ENCODE measurements around the gene ATP6V1G3.
"Not testable (repeated sequence)": the region's sequence is repeated elsewhere in the genome, so short reads cannot be mapped to it uniquely, and the experiment has no call there.

The ATP6V1G3 gene

DNA sequence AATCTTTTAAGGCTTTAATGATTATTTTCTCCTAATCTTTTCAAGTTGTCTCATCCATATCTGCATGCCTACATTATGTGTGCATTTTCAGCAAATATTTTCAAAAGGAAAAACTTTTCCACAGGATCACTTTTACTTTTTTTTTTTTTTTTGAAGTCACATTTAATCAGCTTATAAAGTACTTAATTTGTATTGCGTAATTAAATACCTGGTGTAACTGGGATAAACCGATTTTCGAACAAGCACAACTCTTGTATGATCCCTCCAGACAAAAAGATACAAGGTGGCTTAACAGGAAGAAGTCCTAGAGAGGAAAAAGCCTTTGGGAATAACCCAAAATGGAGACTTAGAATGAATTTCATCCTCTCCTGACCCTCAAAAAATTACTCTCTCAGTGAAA is 1.3 kb upstream of the ATP6V1G3 start:
- FAIRE-seq = no peak

DNA sequence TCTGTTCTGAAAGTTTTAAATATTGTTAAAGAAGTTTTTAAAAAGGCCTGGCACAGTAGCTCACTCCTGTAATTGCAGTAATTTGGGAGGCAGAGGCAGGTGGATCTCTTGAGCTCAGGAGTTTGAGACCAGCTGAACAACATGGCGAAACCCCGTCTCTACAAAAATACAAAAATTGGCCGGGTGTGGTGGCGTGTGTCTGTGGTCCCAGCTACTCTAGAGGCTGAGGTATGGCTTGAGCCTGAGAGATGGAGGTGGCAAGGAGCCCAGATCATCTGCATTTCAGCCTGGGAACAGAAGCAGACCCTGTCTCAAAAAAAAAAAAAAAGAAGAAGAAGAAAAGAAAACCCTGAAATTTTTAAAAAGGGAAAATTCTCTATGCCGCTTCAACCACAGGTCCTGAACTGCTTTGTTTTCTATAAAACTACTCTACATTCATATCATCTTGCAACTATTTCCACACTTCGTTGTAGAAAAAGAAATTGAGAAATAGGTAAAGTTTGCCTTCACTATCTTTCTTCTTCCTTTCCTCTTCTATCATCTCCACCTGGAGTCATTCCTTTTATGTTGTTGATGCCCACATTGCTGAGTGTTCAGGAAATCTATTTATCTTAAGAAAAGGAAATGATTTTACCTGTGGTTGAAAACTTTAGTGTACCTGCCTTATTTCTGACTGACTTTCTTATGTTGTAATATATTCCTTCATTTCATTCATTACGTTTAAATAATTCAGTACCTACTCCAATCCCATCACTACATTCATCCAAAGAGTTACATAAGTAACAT is 1.7 kb downstream of the ATP6V1G3 start:
- no peak for FAIRE-seq

DNA sequence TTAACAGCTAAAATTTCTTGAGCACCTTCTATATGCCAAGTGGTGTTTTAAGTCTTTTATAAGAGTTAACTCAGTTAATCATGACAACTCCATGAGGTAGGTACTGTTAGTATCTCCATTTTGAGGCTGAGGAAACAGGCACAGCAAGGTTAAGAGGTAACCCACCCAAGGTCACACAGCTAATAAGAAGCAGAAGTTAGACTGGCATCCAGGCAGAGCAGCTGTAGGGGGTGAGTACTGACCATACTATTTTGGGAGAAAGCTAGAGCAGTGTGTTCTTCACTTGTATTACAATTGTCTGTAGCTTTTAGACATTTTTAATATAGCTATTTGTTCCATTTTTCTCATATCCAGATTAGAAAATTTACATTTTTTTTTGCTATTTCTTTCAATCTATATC is 4.8 kb downstream of the ATP6V1G3 start:
- FAIRE-seq = no peak

DNA sequence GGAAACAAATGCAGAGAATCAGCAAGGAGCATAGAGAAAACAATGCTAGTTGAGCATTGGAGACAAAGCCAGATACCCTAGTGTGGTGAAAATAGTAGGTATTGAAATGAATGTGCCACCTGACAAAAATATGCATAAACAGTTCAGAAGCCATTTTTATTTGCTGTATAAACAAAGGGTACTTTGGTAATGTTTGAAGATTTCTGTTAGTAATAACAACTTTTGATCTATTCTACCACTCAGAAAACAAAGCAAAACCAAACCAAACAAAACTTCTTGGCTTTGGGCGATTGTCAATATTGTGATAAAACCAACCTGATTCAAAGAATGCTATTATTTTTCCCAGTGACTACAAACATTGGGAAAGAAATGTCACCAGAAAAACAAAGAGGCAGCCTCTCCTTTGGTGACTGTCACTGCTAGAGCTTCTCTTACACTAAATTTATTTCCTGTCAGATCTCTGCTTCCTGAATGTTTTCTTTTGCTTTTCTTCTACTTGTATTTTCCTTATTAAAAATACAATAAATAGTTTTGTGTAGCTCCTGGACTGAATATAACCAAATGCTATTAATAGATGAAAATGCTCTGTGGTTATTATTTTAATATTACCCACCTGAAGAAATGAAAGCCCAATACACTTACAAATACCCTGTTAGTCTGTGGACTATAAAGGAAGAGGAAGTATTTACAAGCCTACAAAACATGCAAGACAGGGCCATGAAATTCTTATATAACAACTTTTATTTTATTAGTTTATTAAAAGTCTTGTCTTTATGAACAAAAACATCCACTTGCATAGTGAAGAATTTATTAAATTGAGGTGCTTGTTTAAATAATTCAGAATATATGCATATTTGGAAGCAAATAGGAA is 5.7 kb downstream of the ATP6V1G3 start:
- FAIRE-seq = no peak

DNA sequence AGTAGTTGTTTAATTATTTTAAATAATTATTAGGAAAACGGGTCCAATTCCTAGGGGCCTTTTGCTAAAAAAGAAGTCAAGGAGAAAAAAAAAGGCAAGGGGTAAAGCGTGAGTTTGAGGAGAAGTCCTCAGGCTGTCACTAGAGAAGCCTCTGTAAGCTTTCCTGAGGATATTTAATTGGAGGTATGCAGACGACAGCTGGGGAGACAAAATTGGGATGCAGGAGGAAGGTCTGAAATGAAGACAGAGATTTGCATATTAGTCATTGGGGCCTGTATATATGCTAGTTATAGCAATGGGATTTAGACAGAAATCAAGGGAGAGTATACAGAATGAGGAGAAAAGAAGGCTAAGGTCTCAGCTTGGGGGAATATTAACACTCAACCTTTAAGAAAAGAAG is 8.6 kb downstream of the ATP6V1G3 start:
- no peak for FAIRE-seq

DNA sequence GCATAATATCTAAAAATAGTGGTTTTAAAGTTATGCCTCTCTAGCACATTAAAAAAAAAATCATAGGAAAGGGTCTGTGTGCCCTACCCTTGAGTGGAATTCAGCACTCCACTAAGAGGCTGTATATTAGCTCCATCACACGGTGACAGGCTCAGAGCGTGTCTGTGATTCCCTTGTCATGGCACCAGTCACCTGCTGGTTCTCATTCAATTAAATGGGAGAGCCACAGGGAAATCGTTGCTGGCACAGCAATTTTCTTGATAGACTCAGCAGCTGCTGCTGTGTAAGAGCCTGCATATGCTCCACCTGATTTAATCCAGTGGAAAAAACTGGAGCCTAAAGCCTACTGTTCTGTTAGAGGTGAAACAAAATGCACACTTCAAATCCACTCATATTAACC is 9.5 kb downstream of the ATP6V1G3 start:
- FAIRE-seq = no peak

DNA sequence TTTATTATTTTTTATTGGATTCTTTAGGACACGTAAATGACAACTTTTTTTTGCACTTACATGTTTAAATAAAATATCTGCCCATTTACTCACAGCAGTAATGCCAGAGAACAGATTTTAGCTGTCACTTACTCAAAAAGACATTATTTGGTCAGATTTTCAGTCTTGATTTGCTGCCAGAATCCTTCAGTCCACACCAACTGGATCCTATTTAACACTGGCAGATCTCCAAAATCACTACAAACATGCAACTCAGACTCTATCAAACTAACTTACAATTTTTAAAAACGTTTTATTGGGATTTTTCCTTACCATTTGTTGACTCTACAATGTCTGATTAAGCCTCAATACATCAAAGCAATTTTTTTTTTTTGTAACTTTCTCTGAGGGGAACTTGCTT is 11.1 kb downstream of the ATP6V1G3 start:
- FAIRE-seq = peak; percentile 68

DNA sequence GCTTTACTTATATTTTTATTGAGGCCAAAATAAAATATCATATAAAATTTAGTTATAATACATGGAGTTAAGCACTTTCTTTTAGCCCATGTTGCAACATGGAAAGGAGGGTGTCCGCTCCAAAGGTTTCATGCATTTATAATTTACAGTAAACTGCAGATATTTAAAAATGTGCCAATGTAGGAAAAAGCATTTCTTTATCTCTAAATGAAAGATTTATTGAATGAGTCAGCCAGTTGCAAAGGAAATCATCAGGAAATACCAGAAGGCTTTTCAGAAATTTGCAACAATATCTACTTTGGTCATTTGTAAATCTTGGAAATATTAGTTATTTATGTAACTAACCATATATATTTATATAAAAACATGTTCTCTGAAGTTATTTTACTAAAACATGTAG is 12.1 kb downstream of the ATP6V1G3 start:
- FAIRE-seq = no peak

DNA sequence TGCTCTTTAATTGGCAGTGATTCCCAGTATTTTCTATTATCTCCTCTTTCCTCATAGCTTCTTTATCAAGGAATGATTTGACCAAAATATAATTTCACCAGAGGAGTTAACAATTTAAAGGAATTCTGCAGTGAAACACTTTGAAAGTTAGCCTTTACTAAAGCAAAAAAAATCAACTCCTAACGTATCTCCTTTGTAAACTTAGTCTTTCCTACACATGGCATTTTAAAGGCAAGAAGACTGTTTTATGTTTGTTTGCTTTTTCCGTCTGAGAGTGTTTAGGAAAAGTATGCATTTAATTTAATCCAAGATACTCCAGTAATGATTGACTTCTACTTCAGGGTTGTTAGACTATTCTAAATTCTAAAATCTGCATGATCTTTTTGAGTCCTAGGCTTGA is 15.9 kb downstream of the ATP6V1G3 start:
- FAIRE-seq = no peak

DNA sequence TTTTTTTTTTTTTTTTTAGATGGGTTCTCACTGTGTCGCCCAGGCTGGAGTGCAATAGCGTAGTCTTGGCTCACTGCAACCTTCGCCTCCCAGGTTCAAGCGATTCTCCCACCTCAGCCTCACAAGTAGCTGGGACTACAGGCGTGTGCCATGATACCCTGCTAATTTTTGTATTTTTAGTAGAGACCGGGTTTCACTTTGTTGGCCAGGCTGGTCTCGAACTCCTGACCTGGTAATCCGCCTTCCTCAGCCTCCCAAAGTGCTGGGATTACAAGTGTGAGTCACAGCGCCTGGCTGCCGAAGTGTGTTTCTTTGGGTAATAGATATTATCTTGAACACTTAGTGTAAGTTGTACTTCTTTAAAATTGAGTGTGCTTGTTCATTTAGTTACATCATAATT is 16.4 kb downstream of the ATP6V1G3 start:
- not testable (repeated sequence) for FAIRE-seq

DNA sequence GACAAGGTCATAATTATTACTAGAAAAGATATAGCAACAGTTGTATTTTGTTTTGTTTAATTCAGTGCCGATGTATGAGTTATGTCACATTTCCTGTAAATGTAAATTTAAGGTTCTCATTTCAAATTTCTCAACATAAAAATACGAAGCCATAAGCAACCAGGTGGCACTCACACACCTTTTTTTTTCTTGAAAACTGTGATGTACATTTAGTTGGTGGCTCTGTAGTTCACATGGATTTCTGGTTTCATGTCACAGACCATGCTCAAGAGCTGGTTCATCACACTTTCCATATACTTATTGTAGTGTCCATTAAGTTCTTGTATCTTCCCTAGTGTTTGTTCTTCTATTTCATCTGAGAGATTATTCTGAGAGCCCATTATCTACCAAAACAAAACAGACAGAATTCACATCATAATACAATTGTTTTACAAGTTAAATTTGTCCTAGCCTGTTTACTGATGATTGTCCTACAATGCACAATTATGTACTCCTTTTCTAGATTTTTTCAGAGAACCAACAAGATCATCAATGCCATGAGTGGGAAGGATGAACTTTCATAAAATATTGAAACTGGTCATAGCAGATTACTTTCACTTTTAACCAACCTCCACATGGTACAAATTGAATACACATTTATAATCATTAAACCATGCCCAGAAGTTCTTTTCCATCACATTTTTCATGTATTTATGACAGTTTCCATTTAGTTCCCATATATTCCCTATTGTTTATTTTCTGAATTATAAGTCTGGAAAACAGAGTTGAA is 17.1 kb downstream of the ATP6V1G3 start:
- no peak for FAIRE-seq

DNA sequence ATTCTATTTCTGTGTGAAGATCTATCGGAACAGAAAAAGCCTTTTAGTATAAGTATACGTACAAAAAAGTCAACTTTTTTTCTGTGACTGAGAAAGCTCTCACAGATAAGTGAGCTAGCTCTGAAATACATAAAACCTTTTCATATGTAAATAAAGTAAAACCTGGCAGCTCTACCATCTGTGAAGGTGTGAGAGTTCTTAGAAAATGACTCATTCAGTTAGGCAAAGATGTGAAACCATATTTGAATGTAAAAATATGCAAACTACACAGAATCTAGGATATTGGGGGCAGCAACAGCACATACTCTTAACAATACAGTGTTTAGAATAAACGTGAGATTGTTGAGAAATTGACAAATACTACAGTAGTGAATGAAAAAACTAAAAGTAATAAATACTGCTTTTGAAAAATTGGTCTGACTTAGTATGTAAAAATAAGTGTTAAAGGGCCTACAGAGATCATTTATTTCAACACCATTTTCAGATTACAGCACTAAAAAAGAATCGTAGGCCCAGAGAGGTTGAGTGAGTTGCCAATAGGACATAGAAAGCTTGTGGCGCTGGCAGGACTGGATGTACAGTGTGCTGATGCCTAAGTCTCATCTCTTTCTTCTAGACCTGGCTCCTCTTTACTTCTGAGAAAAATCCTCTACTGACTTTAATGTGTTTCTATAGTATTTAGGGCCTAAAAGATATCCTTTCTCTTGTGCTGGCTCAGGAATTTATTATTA is 19.8 kb downstream of the ATP6V1G3 start:
- no peak for FAIRE-seq

DNA sequence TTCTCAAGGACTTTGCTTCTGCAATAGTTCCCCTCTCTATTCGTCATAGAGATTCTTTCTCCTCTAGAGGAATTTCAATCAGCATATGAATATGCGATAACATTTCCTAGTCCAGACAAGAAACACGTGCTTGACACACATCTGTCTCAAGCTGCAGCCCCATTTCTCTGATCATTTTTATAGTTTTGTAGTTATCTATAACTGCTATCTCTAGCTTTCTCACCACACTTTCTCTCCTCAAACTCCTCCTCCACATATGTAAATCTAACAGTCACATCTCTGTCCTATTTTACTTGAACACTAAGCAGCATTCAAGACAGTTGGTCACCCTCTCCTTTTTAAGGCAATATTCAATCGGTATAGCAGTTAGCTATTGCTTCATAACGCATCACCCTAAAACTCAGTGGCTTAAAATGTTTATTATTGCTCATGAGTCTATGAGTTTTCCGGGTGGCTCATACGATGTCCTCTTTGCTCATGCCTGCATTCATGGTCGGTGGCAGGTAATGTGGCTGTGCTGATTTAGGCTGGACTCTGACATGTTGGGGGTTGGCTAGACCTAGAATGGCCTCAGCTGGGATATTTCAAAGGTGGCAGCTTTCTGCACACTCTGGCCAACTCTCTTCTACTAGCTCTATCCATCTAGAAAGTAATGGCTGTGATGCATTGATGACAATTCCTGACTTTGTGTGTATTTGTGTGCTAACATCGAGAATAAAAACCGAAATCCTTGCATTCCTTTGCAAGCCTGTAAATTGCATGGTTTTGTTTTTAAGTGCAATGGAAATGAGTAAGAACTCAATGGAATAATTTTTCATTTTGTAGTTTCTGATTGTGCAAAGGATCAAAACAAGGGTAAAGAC is 20.6 kb downstream of the ATP6V1G3 start:
- FAIRE-seq = no peak

DNA sequence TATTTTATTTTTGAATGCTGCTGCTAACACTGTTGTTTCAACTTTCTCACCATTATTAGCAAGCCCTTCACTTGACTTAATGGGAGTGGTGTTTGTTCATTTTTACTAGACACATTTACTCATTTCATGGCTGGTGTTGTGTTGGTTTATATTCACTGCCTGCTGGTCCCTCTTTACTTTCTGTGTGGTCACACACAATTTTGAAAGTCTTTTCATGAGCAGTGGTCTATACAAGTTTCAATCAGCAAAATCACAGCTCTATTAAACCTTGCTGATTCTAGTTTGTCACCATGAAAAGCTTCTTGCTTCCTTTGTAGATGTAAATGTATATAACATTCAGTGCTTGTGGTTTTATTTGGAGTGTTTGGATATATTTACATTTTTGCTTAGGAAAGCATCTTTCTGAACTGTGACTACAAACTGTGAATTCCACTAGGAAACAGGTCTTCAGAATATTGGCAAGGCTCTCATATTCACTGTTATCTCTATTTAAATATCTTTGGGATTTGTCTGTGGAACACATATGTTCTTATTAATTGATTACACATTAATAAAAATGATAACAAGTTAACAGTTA is 22.8 kb downstream of the ATP6V1G3 start:
- no peak for FAIRE-seq

DNA sequence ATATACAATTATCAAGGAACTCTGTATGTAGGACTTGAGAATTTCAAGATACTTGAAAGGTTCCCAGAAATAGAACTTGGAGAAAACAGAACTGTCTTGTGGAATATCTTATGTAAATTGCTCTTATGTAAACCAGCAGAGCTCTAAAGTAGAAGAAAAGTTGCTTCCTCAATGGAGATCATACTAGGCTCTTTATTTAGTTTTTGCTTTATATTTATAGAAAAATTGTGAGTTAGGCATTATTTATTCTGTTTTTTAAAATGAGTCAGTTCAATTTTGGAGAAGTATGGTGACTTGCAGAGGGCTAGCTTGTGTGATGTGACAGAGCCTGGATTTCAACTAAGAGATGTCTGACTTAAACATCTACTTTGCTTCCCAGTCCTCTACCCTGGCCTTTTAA is 40.4 kb downstream of the ATP6V1G3 start:
- no peak for FAIRE-seq

DNA sequence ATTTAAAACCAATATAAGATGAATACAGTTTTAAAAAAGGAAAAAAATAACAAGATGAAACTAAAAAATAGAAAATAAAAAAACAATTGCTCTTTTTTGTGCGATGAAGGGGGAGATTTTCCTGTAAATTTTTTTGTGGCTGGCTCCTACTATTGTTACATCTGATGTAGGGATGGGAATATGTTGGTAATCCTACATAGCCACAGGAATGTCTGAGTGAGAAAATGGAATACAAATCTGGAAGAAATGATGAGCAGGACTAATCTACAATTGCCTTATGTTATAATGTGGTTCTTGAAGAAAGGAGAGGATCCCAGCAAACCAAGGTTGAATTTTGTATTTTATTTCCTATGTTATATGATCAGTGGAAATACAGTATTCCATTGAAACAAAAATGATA is 40.9 kb downstream of the ATP6V1G3 start:
- FAIRE-seq = no peak

DNA sequence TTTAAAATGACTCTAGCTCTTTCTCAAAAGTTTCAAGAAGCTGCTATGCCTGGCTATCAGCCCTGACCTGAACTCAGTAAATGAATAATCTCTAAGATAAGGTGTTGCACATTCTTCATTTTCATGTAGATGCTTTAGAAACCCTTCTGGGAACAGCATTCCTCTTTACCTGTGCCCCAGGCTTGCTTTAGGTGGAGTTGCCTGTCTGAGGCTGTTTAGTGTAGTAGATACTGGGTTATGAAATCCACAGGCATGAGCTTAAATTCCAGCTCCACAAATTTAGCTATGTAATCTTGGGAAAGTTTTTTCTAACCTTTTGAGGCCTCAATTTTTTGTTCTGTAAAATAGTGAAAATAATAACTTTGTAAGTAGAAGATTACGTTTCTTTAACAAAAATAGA is 41.6 kb downstream of the ATP6V1G3 start:
- no peak for FAIRE-seq

DNA sequence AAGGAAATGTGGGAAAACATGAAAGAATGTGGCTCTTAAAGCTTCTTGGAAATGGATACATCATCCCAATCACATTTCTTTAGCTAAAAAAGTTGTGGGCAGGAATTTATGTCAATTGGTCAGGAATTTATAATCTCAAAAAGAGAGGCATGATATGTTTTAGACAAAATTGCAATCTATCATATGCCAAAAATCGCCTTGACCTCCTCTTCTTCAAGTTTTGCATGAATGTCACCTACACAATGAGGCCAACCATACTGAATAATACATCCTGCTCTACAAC is 42.4 kb downstream of the ATP6V1G3 start:
- no peak for FAIRE-seq

DNA sequence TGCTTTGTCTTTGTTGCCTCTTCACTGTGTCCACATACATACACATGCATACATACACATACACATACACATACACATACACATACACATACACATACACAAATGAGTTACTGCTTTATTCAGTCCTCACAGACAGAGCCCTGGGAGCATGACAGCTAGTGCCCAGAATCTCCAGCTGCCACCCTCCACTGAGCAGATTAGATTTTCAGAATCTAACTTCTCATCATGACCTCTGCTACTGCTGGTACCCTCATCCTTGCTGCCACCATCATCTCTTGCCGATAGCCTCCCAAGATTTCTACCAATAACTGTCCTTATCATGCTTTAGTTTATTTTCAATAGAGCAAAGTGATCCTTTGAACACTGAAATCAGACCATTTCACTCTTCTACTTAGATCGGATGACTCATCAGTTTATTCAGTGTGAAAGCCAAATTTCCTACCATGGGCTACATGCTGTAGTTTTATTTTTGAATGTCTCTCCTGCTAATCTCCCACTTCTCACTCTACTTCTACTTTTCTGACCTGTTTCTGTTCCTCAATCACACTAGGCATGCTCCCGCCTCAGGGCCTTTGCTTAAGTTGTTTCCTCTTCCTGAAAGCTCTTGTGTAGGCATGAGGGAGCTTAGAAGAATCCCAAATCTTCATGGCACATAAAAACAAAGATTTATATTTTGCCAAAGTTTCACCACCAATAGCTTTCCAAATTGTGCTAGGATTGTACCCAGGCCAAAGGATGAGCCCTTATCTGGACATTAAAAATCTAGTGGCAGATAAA is 43.0 kb downstream of the ATP6V1G3 start:
- FAIRE-seq = no peak

All from endometrium (tissue), 2 donors.